ENCODE measurements around the gene UBAP2L. TPM values are rescaled to one million over a fixed set of nuclear protein-coding genes. Genes with fewer than 3 reads are reported as not detected.
"Not testable (repeated sequence)": the region's sequence is repeated elsewhere in the genome, so short reads cannot be mapped to it uniquely, and the experiment has no call there.

Gene UBAP2L
- total RNA-seq, 1 donor from 2014 or later: 223 TPM

DNA sequence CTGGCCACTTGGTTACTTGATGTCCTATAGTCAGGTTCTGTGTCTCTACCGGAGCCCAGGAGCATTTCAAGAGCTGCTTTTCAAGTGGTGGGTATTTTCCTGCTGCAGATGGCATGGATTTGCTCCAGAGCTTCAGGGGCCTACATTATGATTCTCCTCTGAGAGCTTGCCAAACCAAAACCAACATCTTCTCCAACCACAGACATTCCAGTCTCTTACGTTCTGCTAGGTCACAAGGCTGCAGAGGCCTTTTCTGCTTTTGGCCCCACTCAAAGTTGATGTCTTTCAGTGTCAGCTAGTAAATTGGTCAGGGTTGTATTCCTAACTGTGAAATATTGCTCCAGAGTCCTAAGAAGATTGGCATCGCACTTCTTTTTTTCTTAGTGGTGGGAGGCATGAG, 85.4 kb downstream of the UBAP2L start:
- intact Hi-C loops (cut with micrococcal nuclease): no loop called here

DNA sequence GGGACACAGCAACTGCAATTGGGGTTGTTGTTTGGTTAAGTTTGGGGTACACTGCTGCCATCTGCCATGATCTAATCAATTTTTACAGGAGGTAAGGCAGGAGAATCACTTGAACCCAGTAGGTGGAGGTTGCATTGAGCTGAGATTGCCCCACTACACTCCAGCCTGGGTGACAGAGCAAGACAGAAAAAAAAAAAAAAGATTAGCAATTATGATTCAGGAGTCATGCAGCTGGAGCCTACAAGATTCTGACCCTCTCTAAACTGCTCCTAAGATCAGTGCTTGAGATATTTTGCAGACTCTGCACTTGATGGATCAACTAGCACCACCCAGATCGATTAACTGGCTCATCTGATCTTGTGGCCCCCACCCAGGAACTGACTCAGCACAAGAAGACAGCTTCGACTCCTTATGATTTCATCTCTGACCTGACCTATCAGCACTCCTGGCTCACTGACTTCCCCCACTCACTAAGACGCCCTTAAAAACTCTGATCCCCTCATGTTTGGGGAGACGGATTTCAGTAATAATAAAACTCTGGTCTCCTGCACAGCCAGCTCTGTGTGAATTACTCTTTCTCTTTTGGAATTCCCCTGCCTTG, 87.0 kb downstream of the UBAP2L start:
- intact Hi-C loops (cut with micrococcal nuclease): not testable (repeated sequence)

GRCh38 chr1:154309136-154309535, 88.4 kb downstream of the UBAP2L start:
- intact Hi-C loops (cut with micrococcal nuclease): not testable (repeated sequence)

- intact Hi-C loops (cut with micrococcal nuclease): not testable (repeated sequence)
Measured at GRCh38 chr1:154312229-154313065, 91.7 kb downstream of the UBAP2L start.

DNA sequence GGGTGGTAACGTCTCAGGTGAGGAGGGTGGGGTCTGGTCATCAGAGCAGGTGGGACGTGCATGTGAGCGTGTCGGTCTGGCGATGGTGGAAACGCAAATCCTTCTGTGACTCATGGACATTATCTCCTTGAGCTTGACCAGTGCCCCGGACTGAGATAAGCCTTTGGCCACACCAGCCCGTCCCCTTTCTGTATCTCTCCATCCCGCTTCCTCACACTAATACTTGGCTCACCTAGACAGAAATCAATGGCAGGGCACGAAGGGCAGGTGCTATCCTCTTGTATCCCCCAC, 92.3 kb downstream of the UBAP2L start:
- intact Hi-C loops (cut with micrococcal nuclease): no loop called here

DNA sequence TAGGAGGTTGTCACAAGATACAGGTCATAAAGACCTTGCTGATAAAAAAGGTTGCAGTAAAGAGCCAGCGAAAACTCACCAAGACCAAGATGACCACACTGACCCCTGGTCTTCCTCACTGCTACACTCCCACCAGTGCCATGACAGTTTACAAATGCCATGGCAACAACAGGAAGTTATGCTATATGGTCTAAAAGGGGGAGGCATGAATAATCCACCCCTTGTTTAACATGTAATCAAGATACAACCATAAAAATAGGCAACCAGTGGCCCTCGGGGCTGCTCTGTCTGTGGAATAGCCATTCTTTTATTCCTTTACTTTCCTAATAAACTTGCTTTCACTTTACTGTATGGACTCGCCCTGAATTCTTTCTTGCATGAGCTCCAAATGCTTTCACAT, 93.5 kb downstream of the UBAP2L start:
- intact Hi-C loops (cut with micrococcal nuclease): not testable (repeated sequence)

DNA sequence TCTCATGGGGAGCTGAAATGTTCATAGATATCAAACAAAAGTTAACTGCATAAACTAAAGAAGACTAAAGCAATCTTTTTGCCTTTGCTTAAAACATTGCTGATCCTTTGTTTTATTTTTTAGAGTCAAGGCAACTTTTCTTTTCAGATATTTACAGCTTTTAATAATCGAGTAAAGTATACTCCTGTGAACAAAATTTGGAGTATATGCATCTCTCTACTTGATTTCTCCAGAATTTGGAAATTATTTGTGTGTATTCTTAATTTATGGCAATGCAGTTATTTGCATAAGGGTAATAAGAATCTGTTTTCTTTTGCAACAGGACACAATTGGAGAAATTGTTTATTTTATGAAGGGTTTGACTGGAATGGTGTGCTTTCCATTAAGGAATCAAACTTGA, 95.9 kb downstream of the UBAP2L start:
- intact Hi-C loops (cut with micrococcal nuclease): no loop called here

DNA sequence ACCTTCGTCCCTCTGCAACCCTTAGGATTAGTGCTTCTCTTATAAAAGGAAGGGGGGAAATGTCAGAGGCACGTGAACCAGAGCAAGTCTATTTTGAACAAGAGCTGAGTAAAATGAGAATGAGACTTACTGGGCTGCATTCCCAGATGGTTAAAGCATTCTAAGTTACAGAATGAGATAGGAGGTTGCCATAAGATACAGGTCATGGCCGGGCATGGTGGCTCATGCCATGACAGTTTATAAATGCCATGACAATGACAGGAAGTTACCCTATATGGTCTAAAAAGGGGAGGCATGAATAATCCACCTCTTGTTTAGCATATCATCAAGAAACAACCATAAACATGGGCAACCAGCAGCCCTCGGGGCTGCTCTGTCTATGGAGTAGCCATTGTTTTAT, 97.6 kb downstream of the UBAP2L start:
- intact Hi-C loops (cut with micrococcal nuclease): no loop called here

Other genes with a start within 250 kb of the UBAP2L start
- 138 and 139 TPM in 2 replicates for gene JTB, start 243.3 kb upstream of the UBAP2L start, total RNA-seq
- 1.5 and 1.7 TPM in 2 replicates for gene RAB13, start 234.6 kb upstream of the UBAP2L start, total RNA-seq
- gene RPS27, start 230.2 kb upstream of the UBAP2L start, total RNA-seq: 1,752 and 1,899 TPM in 2 replicates
- 0.05 and 0.09 TPM in 2 replicates for gene NUP210L, start 65.9 kb upstream of the UBAP2L start, total RNA-seq
- 797 and 820 TPM in 2 replicates for gene TPM3, start 28.9 kb upstream of the UBAP2L start, total RNA-seq
- 0.50 TPM in 1 of 2 replicates, not detected in the other for gene CFAP141, start 14.6 kb upstream of the UBAP2L start, total RNA-seq
- gene HAX1, start 51.7 kb downstream of the UBAP2L start, total RNA-seq: 112 and 115 TPM in 2 replicates
- not detected in 2 replicates for gene AQP10, start 100.1 kb downstream of the UBAP2L start, total RNA-seq
- gene ATP8B2, start 104.6 kb downstream of the UBAP2L start, total RNA-seq: 123 and 125 TPM in 2 replicates
- gene IL6R, start 184.4 kb downstream of the UBAP2L start, total RNA-seq: 5.3 and 5.9 TPM in 2 replicates